HG02970 (cell line): ENCODE measurements around the gene ZNF559.

ENCODE experiments used
- ATAC-seq: cut with Tn5 transposase; IDR thresholded peaks from one replicate; pipeline ENCODE4 v1.9.1; 2021; ENCODE audit warnings: mild to moderate bottlenecking, moderate library complexity, moderate number of reproducible peaks; ENCODE audit not compliant: unreplicated experiment, low FRiP score

The ZNF559 gene

GRCh38 chr19:9352505-9352904 lies 28.5 kb downstream of the ZNF559 start:
- ATAC-seq = no peak

DNA sequence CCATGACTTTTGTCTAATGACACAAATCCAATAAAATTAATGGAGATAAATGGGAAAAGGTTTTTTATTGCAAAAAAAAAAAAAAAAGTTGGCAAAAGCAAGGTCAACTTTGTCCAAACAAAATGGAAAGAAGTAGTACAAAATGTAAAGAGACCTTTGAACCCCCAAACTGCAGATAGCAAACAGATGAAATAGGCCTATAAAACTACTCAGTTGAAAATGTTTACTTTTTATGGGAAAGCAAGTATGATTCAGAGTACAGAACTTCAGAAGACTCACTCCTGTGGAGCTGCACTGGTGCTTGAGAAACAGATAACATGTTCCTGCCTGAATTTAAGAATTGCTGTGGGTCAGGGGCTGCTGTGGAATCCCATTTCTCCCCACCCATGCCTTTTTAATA lies 29.0 kb downstream of the ZNF559 start:
- ATAC-seq = no peak

DNA sequence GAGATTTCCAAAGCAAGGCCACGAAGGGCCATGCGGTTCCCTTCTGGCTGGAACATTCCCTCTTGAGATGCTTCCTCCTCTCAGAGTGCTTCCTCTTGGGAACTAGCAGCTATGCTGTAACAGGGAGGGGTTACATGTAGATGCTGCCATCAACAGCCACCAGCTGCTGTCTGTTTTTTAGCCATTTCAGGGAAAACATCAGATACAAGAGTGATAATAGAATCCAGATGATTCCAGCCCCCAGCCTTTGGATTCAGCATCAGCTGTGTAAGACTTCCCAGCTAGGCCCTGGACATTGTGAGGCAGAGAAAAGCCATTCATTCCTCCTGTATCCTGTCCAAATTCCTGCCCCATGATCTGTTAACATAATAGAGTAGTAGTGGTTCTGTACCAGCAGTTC lies 30.7 kb downstream of the ZNF559 start:
- ATAC-seq = no peak

- no peak for ATAC-seq
Measured at GRCh38 chr19:9362905-9363304, 38.9 kb downstream of the ZNF559 start, which contains the start of gene ZNF177. ZNF177 (plus strand) TSS chr19:9363013; CDS start chr19:9378312, 15,299 bp downstream.

DNA sequence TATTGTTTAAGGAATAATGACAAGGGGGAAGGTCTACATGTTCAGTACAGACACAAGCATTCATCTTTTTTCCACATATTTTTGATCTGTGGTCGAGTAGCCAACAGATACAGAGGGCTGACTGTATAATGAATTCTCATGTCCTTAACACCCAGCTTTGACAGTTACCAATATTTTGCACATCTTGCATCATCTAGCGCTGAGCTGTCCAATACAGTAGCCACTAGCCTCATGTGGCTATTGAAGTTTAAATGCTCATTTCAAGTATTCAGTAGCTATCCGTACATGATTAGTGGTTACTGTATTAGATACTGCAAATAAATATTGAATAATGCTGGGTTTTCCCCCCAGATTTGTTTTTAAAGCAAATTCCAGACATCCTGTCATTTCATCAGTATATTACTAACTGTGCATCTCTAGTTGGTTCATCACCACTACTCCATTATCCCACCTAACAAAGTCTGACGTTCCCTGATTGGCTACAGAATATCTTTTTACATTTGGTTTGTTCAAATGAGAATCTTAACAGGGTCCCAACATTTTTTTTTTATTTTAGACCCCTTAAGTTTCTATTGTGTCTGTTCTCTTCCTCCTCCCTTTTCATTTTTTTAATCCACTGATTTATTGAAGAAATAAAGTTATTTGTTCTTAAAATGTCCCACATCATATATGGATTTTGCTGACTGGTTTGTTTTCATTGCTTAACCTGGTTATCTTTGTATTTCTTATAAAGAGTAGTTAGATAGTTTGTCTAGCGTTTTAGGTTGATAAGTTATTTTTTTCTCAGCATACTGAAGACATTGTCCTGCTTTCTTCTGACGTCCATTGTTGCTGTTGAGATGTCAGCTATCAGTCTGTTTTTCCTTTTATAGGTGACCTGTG lies 47.0 kb downstream of the ZNF559 start:
- no peak for ATAC-seq

- no peak for ATAC-seq
Measured at GRCh38 chr19:9381361-9381785, 57.4 kb downstream of the ZNF559 start.
